ENCODE measurements around the gene ZSWIM5.

Gene ZSWIM5

GRCh38 chr1:45018599-45019230, 187.7 kb downstream of the ZSWIM5 start:
- no peak overlapping the region for H3K4me3 Mint-ChIP-seq
- no peak overlapping the region for H3K27ac Mint-ChIP-seq
- peaks cover 17% of the 10 kb centered on the region for H3K4me1 Mint-ChIP-seq (ENCODE audit: low read depth)
- H3K27me3 Mint-ChIP-seq: no peaks in the 10 kb centered on the region
- H3K36me3 Mint-ChIP-seq (ENCODE audit: low read depth): peaks cover 20% of the 10 kb centered on the region
- H3K9me3 Mint-ChIP-seq: no peaks in the 10 kb centered on the region
- DNase-seq: peak; percentile 75

DNA sequence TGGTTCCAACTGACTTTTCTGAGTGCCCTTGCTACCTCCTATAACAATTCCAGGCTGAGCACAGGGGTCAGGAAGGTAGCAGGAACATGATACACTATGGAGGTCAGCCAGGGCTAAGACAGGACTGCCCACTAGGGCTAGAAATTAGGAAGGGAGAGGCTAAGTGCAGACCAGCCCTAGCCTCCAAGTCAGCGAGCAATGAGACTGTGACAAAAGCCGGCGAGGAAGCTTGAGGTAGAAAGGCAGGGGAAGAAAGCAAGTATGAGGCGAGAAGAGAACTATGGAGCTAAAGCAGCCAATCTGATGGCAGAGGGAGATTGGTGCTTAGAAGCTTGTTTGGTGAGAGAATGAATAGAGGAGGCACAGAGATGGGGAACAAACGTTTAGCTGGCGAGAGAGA, 189.6 kb downstream of the ZSWIM5 start:
- no peak overlapping the region for H3K27ac Mint-ChIP-seq
- H3K9me3 Mint-ChIP-seq: no peaks in the 10 kb centered on the region
- no peak overlapping the region for H3K4me3 Mint-ChIP-seq
- H3K27me3 Mint-ChIP-seq: no peaks in the 10 kb centered on the region
- H3K4me1 Mint-ChIP-seq (ENCODE audit: low read depth): peaks cover 29% of the 10 kb centered on the region
- DNase-seq: no peak
- H3K36me3 Mint-ChIP-seq (ENCODE audit: low read depth): peaks cover 37% of the 10 kb centered on the region

GRCh38 chr1:45016090-45016697, 190.2 kb downstream of the ZSWIM5 start:
- H3K27me3 Mint-ChIP-seq: no peaks in the 10 kb centered on the region
- H3K36me3 Mint-ChIP-seq (ENCODE audit: low read depth): peaks cover 39% of the 10 kb centered on the region
- no peak overlapping the region for H3K4me3 Mint-ChIP-seq
- peaks cover 35% of the 10 kb centered on the region for H3K4me1 Mint-ChIP-seq (ENCODE audit: low read depth)
- H3K27ac Mint-ChIP-seq: no peak overlapping the region
- DNase-seq: no peak
- H3K9me3 Mint-ChIP-seq: no peaks in the 10 kb centered on the region

DNA sequence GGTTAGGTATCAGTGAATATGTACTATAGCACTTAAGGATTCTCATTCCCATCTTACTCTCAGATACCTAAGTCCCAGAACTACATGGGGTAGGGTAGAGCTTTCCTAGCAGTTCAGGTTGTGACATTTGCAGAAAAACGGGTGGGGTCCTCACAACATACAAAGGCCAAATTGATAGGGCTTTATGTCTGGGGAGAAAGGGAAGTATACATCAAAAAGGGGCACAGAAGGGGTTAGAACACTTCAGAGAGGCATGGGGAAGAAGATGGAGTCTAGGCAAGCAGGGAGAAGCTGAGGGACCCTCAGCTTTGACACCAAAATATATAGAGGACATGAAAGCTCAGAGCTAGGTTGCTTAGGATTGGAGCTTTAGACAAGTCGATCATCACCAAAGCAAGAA, 190.7 kb downstream of the ZSWIM5 start:
- no peak overlapping the region for H3K27ac Mint-ChIP-seq
- peaks cover 39% of the 10 kb centered on the region for H3K36me3 Mint-ChIP-seq (ENCODE audit: low read depth)
- H3K27me3 Mint-ChIP-seq: no peaks in the 10 kb centered on the region
- peaks cover 35% of the 10 kb centered on the region for H3K4me1 Mint-ChIP-seq (ENCODE audit: low read depth)
- H3K9me3 Mint-ChIP-seq: no peaks in the 10 kb centered on the region
- DNase-seq: no peak
- H3K4me3 Mint-ChIP-seq: no peak overlapping the region

- H3K9me3 Mint-ChIP-seq: no peaks in the 10 kb centered on the region
- H3K27me3 Mint-ChIP-seq: no peaks in the 10 kb centered on the region
- peak overlapping the region; percentile 93 for H3K27ac Mint-ChIP-seq
- peaks cover 46% of the 10 kb centered on the region for H3K4me1 Mint-ChIP-seq (ENCODE audit: low read depth)
- peak overlapping the region; percentile 91 for H3K4me3 Mint-ChIP-seq
- DNase-seq: peak; percentile 84
- peaks cover 46% of the 10 kb centered on the region for H3K36me3 Mint-ChIP-seq (ENCODE audit: low read depth)
These were observed 191.9 kb downstream of the ZSWIM5 start for GRCh38 chr1:45014321-45015028.

DNA sequence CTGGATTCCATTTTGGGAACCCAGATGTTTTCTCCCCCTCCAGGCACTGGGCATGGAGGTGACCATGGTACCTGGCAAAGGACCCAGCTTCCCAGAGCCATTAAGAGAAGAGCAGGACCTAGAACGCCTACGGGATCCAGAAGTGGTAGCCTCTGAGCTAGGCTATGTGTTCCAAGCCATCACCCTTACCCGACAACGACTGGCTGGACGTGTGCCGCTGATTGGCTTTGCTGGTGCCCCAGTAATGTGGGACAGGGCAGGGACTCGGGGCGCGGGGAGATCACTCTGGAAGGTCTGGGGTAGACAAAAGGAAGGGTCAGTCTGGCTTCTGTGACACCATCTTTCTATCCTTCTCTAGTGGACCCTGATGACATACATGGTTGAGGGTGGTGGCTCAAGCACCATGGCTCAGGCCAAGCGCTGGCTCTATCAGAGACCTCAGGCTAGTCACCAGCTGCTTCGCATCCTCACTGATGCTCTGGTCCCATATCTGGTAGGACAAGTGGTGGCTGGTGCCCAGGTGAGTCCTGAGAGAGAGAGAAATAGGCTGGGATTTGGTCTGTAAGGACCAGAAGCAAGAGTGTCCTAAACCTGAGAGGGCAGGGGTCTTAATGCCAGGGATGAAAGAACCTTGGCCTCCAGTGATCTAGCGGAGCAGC, 192.7 kb downstream of the ZSWIM5 start:
- Mint-ChIP-seq H3K27ac (peak overlapping the region; percentile 93), H3K36me3 (ENCODE audit: low read depth) (peaks cover 52% of the 10 kb centered on the region), H3K9me3 (no peaks in the 10 kb centered on the region), H3K4me1 (ENCODE audit: low read depth) (peaks cover 53% of the 10 kb centered on the region), H3K4me3 (peak overlapping the region; percentile 91), H3K27me3 (no peaks in the 10 kb centered on the region)
- DNase-seq: no peak

GRCh38 chr1:45012639-45013278, 193.6 kb downstream of the ZSWIM5 start:
- peak; percentile 66 for DNase-seq
- Mint-ChIP-seq H3K27ac (peak overlapping the region; percentile 93), H3K4me3 (peak overlapping the region; percentile 91), H3K27me3 (no peaks in the 10 kb centered on the region), H3K36me3 (ENCODE audit: low read depth) (peaks cover 61% of the 10 kb centered on the region), H3K9me3 (no peaks in the 10 kb centered on the region), H3K4me1 (ENCODE audit: low read depth) (peaks cover 51% of the 10 kb centered on the region)

- peak; percentile 88 for DNase-seq
- H3K27ac Mint-ChIP-seq: peak within 1 kb of the TSS; percentile 93
- H3K4me3 Mint-ChIP-seq: peak within 1 kb of the TSS; percentile 91
- H3K27me3 Mint-ChIP-seq: no peaks in the 10 kb centered on the region
- no peaks in the 10 kb centered on the region for H3K9me3 Mint-ChIP-seq
- H3K36me3 Mint-ChIP-seq (ENCODE audit: low read depth): peaks cover 68% of the 10 kb centered on the region
- peaks cover 51% of the 10 kb centered on the region for H3K4me1 Mint-ChIP-seq (ENCODE audit: low read depth)
These were observed 194.4 kb downstream of the ZSWIM5 start, which contains the start of gene UROD for GRCh38 chr1:45011837-45012638. UROD (plus strand) TSS chr1:45012254; CDS start chr1:45012266, 12 bp downstream.

GRCh38 chr1:45010855-45011811, 195.3 kb downstream of the ZSWIM5 start, which contains the start of gene HECTD3:
HECTD3 (minus strand) TSS chr1:45011324; CDS start chr1:45011257, 67 bp downstream.
- Mint-ChIP-seq H3K4me3 (peak within 1 kb of the TSS; percentile 91), H3K9me3 (no peaks in the 10 kb centered on the region), H3K36me3 (ENCODE audit: low read depth) (peaks cover 76% of the 10 kb centered on the region), H3K27ac (peak within 1 kb of the TSS; percentile 93), H3K27me3 (no peaks in the 10 kb centered on the region), H3K4me1 (ENCODE audit: low read depth) (peaks cover 51% of the 10 kb centered on the region)
- DNase-seq: peak; percentile 83

DNA sequence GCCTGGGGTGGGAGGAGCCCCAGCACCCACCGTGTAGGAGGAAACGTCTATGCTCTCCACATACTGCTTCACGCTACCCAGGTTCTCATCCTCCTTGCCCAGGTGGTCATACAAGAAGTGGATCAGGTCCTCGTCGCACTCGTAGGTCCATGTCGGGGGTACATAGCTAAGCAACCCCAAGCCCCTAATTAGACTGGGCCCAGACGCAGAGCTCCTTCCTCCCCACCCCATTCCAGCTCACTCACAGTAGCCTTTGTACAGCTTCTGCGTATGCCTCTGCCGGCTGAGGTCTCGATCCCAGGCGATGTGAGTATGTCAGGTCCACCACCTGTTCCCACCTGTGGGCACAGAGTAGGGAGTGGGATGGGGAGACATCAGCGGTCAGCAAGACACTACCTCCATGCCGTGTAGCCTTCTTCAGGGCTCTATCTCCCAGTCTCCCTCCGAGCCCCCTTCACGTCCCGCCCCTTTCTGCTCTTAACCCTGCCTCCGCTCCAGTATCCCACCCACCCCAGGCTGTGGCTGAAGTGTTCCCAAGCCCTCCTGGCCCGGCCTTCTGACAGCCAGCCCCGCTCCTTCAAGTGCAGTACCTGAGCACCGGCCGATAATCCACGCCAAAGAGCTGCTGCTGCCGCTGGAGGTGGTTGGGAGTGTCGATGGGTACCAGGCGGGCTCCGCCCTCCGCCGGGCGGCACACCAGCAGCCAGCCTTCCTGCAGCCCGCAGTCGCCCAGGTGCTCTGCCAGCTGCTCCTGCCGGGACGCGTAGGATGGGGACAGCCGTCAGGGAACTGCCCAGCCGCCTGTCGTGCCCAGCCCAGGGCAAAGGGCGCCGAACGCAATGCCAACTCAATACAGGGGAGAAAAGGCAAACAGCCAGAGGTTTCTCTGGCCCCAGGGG, 196.2 kb downstream of the ZSWIM5 start:
- H3K4me1 Mint-ChIP-seq (ENCODE audit: low read depth): peaks cover 51% of the 10 kb centered on the region
- peak overlapping the region; percentile 91 for H3K4me3 Mint-ChIP-seq

DNA sequence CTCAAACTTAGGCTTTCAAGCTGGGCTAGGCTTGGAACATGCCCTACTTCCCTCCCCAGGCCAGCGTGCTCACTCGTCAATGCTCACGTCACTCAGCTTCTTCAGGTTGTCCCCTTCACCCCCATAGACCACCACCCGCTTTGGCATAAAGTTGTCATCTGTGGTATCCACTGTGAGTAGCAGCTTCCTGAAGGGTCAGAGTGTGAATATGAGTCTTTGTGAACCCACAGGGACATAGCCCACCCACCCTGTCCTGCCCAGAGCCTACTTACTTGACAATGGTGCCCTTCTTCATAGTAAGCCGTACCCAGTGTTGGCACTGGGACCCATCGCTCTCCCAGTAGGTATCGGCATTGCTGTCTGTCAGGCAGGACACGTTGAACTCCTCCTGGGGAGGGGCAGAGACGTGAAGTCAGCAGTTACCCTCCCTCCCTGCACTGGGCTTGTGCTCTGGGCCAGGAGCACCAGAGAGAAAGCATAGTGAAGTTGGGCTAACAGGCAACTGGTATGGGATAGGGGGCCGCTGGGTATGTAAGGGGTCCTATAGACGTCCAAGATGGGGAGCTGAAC, 197.0 kb downstream of the ZSWIM5 start:
- Mint-ChIP-seq H3K9me3 (no peaks in the 10 kb centered on the region), H3K4me1 (ENCODE audit: low read depth) (peaks cover 44% of the 10 kb centered on the region), H3K4me3 (peak overlapping the region; percentile 91), H3K27ac (peak overlapping the region; percentile 66), H3K27me3 (no peaks in the 10 kb centered on the region), H3K36me3 (ENCODE audit: low read depth) (peaks cover 80% of the 10 kb centered on the region)
- no peak for DNase-seq

More for the DNA sequence above, 196.2 kb downstream of the ZSWIM5 start:
- peak; percentile 59 for DNase-seq
- Mint-ChIP-seq H3K27me3 (no peaks in the 10 kb centered on the region), H3K9me3 (no peaks in the 10 kb centered on the region), H3K27ac (peak overlapping the region; percentile 63), H3K36me3 (ENCODE audit: low read depth) (peaks cover 80% of the 10 kb centered on the region)

GRCh38 chr1:45008516-45008915, 197.9 kb downstream of the ZSWIM5 start:
- H3K27me3 Mint-ChIP-seq: no peaks in the 10 kb centered on the region
- no peak for DNase-seq
- peaks cover 35% of the 10 kb centered on the region for H3K4me1 Mint-ChIP-seq (ENCODE audit: low read depth)
- H3K36me3 Mint-ChIP-seq (ENCODE audit: low read depth): peaks cover 79% of the 10 kb centered on the region
- H3K4me3 Mint-ChIP-seq: no peak overlapping the region
- H3K9me3 Mint-ChIP-seq: no peaks in the 10 kb centered on the region
- H3K27ac Mint-ChIP-seq: peak overlapping the region; percentile 66

All from activated T-cell treated with anti-CD3 and anti-CD28 coated beads, Interleukin-2, amount 50 U/mL, for 24 hours (primary cell).